ENCODE results near the gene DNAJB6. TPM values are rescaled to one million over a fixed set of nuclear protein-coding genes. Genes with fewer than 3 reads are reported as not detected.

DNAJB6 gene
- total RNA-seq, 2 experiments from 2014 or later, result 56.4 to 65.9 TPM

DNA sequence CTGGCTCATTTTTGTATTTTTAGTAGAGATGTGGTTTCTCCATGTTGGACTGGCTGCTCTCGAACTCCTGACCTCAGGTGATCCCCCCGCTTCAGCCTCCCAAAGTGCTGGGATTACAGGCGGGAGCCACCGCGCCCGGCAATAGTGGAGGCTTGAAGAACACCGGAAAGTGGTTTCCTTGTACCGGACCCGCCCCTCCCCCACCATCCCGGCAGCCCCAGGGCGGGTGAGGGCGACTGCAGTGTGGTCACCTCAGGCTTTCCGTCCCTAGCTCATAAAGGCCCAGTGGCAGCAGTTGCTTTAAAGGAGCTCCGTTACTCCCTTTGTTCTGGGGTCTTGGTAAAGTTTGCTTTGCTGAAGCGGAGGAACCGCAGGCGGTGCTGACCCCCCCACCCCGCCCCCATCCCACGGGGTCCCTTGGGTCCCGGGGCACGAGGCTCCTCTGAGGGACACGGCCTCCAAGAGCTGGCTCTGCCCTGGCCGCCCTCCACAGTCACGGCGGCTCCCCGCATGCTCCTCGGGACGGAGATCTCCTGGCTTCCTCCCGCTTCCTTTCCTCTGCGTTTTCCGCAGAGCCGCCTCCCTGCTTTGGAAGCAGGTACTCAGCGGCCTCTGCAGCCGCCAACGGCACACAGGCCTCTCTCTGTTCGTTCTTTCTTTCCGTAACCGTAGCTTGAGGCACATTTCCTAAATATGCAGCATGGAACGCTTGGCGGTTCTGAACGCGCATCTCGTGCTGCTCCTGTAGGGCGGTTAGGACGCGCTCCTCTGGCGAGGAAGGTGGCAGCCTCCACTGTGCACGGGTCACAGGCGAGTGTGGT lies 77.3 kb downstream of the DNAJB6 start:
- no peak overlapping the region for H3K4me2 ChIP-seq (ENCODE audit: low read length)
- ChIA-PET CTCF (ENCODE audit: unreplicated experiment) (no interaction called here), POLR2A (no interaction called here)
- no peak for TF ChIP-seq EZH2phosphoT487 (IDR thresholded peaks at IDR 0.05; ENCODE audit: borderline replicate concordance, low read depth, low read length)
- TF ChIP-seq, protein P1, sequence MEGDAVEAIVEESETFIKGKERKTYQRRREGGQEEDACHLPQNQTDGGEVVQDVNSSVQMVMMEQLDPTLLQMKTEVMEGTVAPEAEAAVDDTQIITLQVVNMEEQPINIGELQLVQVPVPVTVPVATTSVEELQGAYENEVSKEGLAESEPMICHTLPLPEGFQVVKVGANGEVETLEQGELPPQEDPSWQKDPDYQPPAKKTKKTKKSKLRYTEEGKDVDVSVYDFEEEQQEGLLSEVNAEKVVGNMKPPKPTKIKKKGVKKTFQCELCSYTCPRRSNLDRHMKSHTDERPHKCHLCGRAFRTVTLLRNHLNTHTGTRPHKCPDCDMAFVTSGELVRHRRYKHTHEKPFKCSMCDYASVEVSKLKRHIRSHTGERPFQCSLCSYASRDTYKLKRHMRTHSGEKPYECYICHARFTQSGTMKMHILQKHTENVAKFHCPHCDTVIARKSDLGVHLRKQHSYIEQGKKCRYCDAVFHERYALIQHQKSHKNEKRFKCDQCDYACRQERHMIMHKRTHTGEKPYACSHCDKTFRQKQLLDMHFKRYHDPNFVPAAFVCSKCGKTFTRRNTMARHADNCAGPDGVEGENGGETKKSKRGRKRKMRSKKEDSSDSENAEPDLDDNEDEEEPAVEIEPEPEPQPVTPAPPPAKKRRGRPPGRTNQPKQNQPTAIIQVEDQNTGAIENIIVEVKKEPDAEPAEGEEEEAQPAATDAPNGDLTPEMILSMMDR (conservative IDR thresholded peaks at IDR 0.05; ENCODE audit: low read length), result no peak
- H3K36me3 ChIP-seq (ENCODE audit: insufficient read depth, low read length), result peaks cover 29% of the 10 kb centered on the region
- H3K9me2 ChIP-seq (ENCODE audit: insufficient read depth, low read length), result no peaks in the 10 kb centered on the region
- H3K79me2 ChIP-seq (ENCODE audit: insufficient read depth, low read depth, low read length), result no peaks in the 10 kb centered on the region
- no peak overlapping the region for H3K4me3 ChIP-seq (ENCODE audit: low read depth, low read length, poor library complexity, severe bottlenecking)
- DNase-seq (ENCODE audit: low spot score), result no peak
- H2AFZ ChIP-seq (ENCODE audit: low read length), result no peak overlapping the region
- intact Hi-C loops (cut with micrococcal nuclease; ENCODE audit: unreplicated experiment), result no loop called here
- H3K9me3 ChIP-seq (ENCODE audit: low read length), result no peaks in the 10 kb centered on the region
- BruUV-seq (replicated peaks), result no TSS peak
- no peak overlapping the region for H3K27ac ChIP-seq (ENCODE audit: low read depth, low read length, poor library complexity, severe bottlenecking)
- H4K20me1 ChIP-seq (ENCODE audit: insufficient read depth, low read length), result no peaks in the 10 kb centered on the region
- no peaks in the 10 kb centered on the region for H3K4me1 ChIP-seq (ENCODE audit: insufficient read depth, low read length, poor library complexity, severe bottlenecking)

DNA sequence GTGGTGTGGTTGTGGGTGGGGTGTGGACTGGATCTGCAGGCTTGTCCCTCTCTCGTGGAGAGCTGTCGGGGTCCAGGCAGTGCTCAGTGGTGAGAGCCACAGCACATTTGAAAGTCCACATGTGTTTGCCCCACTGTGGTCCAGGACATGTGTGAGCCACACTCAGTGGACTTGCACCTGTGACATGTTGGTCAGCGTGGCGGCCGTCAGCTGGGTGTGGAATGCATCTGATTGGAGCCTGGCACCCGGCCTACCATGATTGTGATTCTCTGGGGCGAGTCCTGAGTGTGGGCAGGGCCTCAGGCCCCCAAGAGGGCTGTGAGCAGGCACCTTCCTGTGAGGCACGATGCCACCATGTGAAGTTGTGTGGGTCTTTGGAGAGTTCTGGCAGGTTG lies 77.9 kb downstream of the DNAJB6 start:
- BruUV-seq (replicated peaks), result no TSS peak
- Histone ChIP-seq H2AFZ (ENCODE audit: low read length) (no peak overlapping the region), H3K4me3 (ENCODE audit: low read depth, low read length, poor library complexity, severe bottlenecking) (no peak overlapping the region), H3K9me3 (ENCODE audit: low read length) (no peaks in the 10 kb centered on the region), H3K4me2 (ENCODE audit: low read length) (no peak overlapping the region), H3K79me2 (ENCODE audit: insufficient read depth, low read depth, low read length) (no peaks in the 10 kb centered on the region), H3K36me3 (ENCODE audit: insufficient read depth, low read length) (peaks cover 29% of the 10 kb centered on the region), H3K9me2 (ENCODE audit: insufficient read depth, low read length) (no peaks in the 10 kb centered on the region), H3K27ac (ENCODE audit: low read depth, low read length, poor library complexity, severe bottlenecking) (no peak overlapping the region), H4K20me1 (ENCODE audit: insufficient read depth, low read length) (no peaks in the 10 kb centered on the region), H3K4me1 (ENCODE audit: insufficient read depth, low read length, poor library complexity, severe bottlenecking) (no peaks in the 10 kb centered on the region)
- CTCF ChIA-PET (ENCODE audit: unreplicated experiment), result no interaction called here
- TF ChIP-seq, protein P1 (conservative IDR thresholded peaks at IDR 0.05; ENCODE audit: low read length), result no peak
- TF ChIP-seq EZH2phosphoT487 (IDR thresholded peaks at IDR 0.05; ENCODE audit: borderline replicate concordance, low read depth, low read length), result no peak
- POLR2A ChIA-PET, result no interaction called here
- no peak for DNase-seq (ENCODE audit: low spot score)
- intact Hi-C loops (cut with micrococcal nuclease; ENCODE audit: unreplicated experiment), result no loop called here

DNA sequence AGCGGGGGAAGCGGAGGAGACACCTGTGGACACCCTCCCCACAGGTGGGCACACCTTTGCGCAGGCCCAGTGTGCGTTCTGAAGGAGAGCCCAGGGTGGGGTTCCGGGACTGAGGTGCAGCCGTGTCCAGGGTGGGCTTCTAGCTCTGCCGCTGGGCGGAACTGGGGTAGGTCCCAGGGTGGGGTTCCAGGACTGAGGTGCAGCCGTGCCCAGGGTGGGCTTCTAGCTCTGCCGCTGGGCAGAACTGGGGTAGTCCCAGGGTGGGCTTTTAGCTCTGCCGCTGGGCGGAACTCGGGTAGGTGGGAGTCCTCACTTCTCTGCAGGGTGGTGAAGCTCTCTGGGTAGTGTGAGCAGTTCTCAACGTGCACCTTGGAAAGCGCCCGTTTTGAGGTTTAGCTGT lies 78.7 kb downstream of the DNAJB6 start:
- BruUV-seq (replicated peaks), result no TSS peak
- no peak overlapping the region for H2AFZ ChIP-seq (ENCODE audit: low read length)
- no peak overlapping the region for H3K4me2 ChIP-seq (ENCODE audit: low read length)
- POLR2A ChIA-PET, result interaction anchor here (0.6 kb wide), 1 partner anchor 491 kb away, joined by 3 read pairs; no protein-coding TSS in a partner anchor
- no peaks in the 10 kb centered on the region for H4K20me1 ChIP-seq (ENCODE audit: insufficient read depth, low read length)
- no peak overlapping the region for H3K27ac ChIP-seq (ENCODE audit: low read depth, low read length, poor library complexity, severe bottlenecking)
- no peak for DNase-seq (ENCODE audit: low spot score)
- no peaks in the 10 kb centered on the region for H3K79me2 ChIP-seq (ENCODE audit: insufficient read depth, low read depth, low read length)
- TF ChIP-seq EZH2phosphoT487 (IDR thresholded peaks at IDR 0.05; ENCODE audit: borderline replicate concordance, low read depth, low read length), result no peak
- TF ChIP-seq, protein P1 (conservative IDR thresholded peaks at IDR 0.05; ENCODE audit: low read length), result no peak
- no peak overlapping the region for H3K4me3 ChIP-seq (ENCODE audit: low read depth, low read length, poor library complexity, severe bottlenecking)
- intact Hi-C loops (cut with micrococcal nuclease; ENCODE audit: unreplicated experiment), result no loop called here
- peaks cover 29% of the 10 kb centered on the region for H3K36me3 ChIP-seq (ENCODE audit: insufficient read depth, low read length)
- CTCF ChIA-PET (ENCODE audit: unreplicated experiment), result no interaction called here
- no peaks in the 10 kb centered on the region for H3K9me2 ChIP-seq (ENCODE audit: insufficient read depth, low read length)
- no peaks in the 10 kb centered on the region for H3K4me1 ChIP-seq (ENCODE audit: insufficient read depth, low read length, poor library complexity, severe bottlenecking)
- H3K9me3 ChIP-seq (ENCODE audit: low read length), result no peaks in the 10 kb centered on the region
